Activated CD4-positive, alpha-beta T cell treated with anti-CD3 and anti-CD28 coated beads for 4 hours (primary cell): ENCODE results near the gene MYL6.

Source experiments
- DNase-seq, 2 donors: peaks; one replicate each; pipeline ENCODE4 v3.0.0-alpha.2; 2020

MYL6 gene

DNA sequence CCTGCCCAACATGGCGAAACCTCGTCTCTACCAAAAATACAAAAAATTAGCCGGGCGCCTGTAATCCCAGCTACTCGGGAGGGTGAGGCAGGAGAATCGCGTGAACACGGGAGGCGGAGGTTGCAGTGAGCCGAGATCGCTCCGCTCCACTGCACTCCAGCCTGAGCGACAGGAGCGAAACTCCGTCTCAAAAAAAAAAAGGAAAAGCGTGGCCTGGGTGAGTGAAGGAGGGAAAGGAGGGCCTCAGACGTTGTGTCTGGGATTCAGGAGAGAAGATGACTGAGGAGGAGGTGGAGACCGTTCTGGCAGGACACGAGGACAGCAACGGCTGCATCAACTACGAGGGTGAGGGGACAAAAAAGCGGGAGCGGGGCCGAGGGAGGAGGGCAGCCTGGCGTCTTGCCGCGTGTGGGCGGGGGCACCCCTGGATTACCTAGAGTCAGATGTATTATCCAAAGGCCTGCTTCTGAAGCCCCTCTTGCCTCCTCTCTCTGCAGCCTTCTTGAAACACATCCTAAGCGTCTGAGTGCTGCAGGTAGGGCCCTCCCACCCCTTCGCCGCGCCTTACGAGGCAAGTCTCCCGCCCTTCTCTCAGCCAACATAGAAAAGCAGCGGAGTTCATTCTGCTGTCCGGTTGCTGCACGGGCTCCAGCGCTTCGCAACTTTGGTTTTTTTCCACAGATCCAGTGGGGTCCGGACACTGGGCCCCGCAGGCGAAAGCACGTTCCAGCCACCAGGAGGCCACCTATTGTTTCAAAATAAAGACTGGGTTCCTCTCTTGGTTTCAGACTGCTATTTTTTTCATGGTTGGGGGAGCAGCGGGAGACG is 744 bp upstream of the MYL6 start:
- DNase-seq, result peak; percentile 39 to 44

DNA sequence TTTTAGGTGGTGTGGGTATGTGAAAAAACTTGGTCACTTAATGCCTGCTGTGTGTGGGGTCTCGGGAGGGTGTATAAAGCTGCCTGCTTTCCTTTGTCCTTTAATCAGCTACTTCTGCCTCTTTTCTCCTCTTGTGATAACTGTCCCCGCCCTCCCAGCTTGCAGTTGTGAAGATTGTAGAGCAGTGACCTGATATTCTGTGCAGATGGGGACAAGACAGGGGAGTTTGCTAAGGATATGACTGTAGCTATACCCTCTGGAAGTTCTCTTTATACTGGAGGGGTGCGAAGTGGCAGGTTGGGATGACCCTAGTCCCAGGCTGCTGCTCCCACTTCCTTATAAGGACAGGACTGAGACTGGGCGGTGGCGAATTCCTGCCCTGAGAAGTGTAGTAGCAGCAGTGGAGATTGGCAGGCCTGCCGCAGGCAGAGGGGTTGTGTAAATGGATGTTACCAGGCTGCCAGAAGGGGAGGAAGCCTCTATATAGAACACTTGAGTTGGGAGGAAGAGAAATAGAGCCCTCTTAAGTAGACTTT is 835 bp downstream of the MYL6 start:
- DNase-seq, result peak in 1 of 2 donors; percentile 25

GRCh38 chr12:56159482-56160192 is 1.5 kb downstream of the MYL6 start:
- no peak for DNase-seq

DNA sequence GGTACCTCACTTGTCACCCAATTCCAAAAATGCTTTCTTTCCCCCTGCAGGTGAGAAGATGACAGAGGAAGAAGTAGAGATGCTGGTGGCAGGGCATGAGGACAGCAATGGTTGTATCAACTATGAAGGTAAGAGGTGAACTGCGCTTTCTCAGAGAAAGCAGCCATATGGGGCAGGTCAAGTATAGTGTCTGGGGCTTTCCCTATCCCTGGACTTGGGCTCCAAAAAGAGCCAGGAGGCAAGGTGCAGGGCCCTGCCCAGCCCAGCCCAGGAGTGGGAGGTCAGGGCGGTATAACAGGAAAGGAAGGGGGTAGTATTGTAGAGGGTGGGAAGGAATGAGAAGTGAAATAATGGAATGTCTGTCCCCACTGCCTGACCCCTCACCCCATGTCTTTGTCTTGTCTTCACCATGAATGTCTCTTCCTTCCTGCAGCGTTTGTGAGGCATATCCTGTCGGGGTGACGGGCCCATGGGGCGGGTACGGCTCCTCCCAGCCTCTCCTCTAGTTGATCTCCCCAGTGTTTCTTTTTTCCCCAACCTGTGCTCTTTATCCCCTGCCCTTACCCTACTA is 2.1 kb downstream of the MYL6 start:
- DNase-seq, result peak; percentile 53 to 66

GRCh38 chr12:56160894-56161689 is 2.9 kb downstream of the MYL6 start:
- no peak for DNase-seq

DNA sequence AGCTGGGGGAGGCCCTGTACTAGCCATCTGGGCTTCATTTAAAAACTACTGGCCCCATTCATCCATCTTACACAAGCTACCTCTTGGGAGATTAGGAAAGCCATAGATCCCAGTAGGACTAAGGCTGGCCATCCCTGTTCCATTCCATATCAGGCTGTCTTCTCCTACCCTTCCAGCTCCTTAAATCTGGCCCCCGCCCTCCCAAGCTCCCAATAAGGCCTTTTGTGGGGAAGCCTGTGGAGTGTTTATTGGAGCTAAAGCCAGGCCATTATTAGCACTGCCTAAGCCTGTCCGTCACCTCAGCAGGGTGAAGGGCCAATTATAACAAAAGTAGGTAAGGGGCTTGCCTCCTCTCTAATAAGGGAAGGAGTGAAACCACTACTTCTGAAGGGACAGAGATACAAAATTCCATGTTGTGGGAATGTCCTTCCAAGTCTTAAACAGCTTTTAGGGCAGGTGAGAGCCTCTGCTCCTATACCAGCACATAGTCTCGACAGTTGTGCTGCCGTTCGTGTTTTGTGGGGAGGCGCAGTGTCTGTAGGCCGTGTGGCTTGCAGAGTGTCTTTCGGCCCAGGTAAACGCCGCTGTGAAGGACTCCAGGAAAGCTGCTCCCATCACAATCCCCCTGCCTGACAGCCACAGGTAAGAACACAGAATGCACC is 3.7 kb downstream of the MYL6 start:
- DNase-seq, result no peak

GRCh38 chr12:56162468-56163290 is 4.5 kb downstream of the MYL6 start:
- DNase-seq, result no peak

DNA sequence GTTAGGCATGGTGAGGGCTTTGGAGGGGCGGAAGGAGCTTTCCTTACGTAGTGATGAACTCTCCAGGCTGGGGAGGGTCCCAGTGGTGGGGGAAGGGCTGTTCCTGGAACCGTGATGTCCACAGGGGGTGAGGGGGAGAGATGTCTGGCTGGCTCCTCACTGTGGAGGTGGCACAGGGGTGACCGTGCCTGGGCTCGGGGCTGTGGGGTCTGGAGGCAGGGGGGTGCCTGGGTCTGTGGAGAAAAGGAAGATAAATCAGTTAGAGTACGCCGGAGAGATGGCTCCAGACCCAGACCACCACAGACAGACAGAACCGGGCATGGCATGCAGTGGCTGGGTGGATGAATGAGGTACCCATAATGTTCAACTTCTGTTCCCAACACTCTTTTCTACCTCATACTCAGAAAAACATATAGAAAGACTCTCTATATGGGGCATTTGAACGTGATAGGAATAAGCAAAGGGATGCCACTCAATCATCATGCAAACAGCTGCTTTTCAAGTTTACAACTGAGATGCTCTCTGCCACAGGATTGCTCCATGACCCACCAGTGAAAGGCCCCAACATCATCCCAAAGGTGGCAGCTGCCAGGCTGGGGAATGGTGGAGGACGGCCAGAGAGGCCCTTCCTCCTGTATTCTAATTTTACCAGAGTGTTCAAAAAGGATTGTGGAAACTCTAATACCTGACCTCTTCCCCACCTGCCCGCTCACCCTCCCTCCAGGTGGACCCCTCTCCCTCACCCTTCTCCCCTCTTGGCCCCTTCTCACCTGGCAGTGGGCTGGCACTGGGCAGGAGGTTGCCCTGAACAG is 5.6 kb downstream of the MYL6 start:
- no peak for DNase-seq

DNA sequence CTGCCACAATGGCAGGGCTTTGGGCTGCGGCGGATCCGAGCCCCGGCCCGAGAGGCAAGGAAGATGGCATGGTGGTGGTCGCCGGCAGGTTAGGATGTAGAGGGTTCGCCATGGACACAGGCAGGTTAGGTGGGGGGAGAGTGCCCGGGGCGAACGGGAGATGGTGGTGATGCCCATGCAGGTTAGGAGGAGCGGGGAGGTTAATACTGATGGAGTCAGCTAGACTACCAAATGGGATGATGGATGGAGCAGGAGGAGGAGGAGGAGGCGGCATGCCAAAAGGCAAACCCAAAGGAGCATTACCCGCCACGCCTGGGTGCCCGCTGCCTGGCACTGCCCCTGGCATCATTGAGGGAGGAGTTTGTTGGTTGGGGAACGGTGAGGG is 6.2 kb downstream of the MYL6 start:
- no peak for DNase-seq

- no peak for DNase-seq
Measured at GRCh38 chr12:56165369-56165768, 7.2 kb downstream of the MYL6 start.

DNA sequence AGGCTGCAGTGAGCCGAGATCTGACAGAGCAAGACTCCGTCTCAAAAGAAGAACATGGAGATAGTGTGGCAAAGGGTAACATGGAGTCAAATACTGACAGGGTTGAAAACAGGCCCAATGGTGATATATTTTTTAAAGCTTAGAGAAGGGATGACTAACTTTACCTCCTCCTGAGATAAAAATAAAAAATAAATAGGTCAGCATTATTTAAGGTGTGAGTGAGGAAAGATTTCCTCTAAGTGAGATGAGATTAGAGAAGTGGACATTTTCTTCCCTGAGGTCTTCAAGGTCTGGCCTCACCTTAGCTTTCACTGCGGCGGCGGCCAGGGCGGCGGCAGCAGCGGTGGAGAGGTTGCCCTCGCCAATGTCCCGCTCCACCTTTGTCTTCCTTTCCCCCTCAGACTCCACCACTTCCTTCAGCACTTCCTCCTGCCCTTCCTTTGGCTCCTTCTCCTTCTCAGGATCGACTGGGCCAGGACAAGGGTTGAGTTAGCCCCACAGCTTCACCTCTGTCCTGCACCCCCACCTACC is 11.1 kb downstream of the MYL6 start:
- no peak for DNase-seq

DNA sequence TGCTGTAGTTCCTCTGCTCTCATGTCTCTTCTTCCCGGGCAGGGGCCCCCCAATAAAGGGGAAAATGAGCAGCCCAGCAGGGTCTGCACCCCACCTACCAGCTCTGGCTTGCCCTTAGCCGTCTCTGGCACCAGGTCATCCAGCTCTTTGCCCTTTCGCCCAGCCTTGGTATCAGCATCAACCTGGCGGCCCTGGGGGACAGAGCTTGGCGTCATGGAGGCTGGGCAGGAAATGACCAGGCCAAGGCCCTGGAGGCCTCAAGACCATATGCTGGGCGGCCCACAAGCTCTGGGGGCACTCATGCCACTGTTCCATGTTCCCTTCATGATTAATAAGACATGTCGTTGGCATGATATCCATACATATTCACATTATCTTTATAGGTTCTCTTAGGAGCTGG is 14.7 kb downstream of the MYL6 start:
- DNase-seq, result no peak

- no peak for DNase-seq
Measured at GRCh38 chr12:56178347-56178746, 20.2 kb downstream of the MYL6 start.

DNA sequence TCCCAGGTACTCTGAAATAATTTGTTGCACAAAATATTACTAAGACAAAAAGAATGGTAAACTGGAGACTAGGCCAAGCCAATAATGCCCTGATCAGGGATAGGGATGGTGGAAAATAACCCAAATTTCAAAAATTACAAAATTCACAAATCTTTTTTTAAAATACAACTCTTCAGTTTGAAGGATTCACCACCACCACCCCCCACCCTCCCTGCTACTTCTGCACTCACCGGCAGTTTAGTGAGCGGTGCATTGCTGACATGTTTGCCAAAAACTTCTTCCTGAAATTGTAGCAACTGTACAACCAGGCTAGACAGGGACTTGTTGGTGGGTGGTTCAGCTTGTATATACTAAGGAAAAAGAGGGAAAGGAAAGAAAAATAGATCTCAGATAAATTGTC is 28.8 kb downstream of the MYL6 start:
- no peak for DNase-seq

DNA sequence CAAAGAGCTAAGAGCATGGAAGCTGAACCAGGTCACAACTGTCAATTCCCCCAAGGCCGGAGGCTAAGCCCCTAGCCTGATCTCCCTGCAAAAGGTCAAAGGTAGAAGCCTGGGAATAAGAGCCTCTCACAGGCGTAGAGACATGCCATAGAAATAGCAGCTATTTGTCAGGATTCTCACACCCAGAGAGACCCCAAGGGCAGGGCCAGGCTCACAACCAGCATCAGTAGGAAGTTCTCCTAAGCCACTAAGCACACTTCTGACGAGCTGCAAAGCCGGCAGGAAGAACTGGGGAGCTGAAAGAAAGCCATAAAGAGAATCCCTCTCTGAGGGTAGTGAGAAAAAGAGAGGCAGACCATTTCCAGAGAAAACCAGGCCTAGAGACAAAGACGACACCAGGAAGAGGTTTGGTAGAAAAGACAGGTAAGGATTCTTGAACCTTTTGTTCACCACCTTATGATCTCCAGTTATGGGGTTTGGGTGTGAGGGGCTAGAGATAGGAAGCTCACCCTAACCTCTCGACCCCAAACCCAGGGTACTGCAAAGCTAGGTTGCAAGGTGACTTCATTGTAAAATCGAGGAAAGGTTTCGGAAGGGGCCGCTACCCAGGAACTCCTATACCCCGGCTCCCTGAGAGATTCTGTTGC is 30.1 kb downstream of the MYL6 start:
- no peak for DNase-seq

DNA sequence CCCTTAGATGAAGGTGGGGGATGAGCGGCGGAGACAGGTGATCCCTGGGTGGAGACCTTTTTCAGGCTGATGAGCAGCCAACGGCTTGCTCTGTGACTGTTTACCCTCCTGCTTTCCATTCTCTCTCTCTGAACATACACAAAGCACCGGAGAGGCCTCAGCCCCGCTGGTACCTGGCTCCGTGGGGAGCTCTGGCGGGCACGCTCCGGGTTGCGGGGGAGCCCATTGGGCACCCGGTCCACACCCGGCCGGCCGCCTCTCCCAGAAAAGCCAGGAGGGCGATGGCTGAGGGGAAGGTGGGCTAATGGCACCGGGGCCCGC is 30.6 kb downstream of the MYL6 start:
- no peak for DNase-seq

- peak; percentile 81 to 82 for DNase-seq
Measured at GRCh38 chr12:56189099-56189917, 31.1 kb downstream of the MYL6 start, which contains the start of gene SMARCC2. TSS of gene SMARCC2 (minus strand) at chr12:56189483. CDS start at chr12:56189461, 22 bp downstream.

DNA sequence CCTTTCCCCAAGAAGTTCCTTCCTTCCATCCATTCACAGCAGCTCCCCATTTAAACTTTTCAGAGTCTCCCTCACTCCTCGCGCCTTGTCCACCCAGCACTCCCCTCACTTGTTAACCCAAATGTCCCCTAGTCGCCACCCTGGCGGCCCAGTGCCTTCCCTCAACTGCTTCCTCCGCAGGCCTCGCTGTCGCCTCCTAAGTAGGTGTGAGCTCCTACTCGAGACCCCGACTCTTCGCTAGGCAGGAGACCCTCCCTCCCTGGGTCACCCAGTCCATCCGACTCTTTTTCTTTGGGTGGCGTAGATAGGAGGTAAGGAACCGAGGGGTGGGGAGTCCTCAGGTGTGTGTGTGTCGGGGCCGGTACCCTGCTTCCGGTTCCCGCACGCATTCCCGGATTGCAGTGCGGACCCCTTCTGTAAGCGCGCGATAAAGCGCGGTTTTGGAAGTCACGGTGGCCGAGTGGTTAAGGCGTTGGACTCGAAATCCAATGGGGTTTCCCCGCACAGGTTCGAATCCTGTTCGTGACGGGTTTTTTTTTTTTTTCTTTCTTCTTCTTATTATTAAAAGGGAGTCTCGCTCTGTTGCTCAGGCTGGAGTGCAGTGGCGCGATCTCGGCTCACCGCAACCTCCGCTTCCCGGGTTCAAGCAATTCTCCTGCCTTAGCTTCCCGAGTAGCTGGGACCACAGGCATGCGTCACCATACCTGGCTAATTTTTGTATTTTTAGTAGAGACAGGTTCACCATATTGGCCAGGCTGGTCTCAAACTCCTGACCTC is 31.9 kb downstream of the MYL6 start:
- peak; percentile 70 to 78 for DNase-seq
